Retinal pigment epithelial cell (primary cell): Measurements from ENCODE around the gene MDM4.
"Not testable (repeated sequence)": the region's sequence is repeated elsewhere in the genome, so short reads cannot be mapped to it uniquely, and the experiment has no call there.

Experiments
- DNase-seq: peaks from one replicate; pipeline ENCODE4 v3.0.0-alpha.2; 2010; ENCODE audit warnings: low read depth
- H3K4me3 ChIP-seq: 2 replicates; pipeline ENCODE4 v1.5.1; 2011; ENCODE audit warnings: mild to moderate bottlenecking, low read length, control low read depth, moderate library complexity
- CTCF ChIP-seq: conservative IDR thresholded peaks from 2 replicates; pipeline ENCODE4 v1.5.1; 2011; ENCODE audit warnings: low read depth, low read length, control low read depth, inconsistent platforms

Gene MDM4

GRCh38 chr1:204549313-204549712 is 33.1 kb downstream of the MDM4 start:
- H3K4me3 ChIP-seq = no peak overlapping the region
- no peak for TF ChIP-seq CTCF
- no peak for DNase-seq

GRCh38 chr1:204550926-204551325 is 34.7 kb downstream of the MDM4 start:
- TF ChIP-seq CTCF = no peak
- H3K4me3 ChIP-seq = no peak overlapping the region
- no peak for DNase-seq

DNA sequence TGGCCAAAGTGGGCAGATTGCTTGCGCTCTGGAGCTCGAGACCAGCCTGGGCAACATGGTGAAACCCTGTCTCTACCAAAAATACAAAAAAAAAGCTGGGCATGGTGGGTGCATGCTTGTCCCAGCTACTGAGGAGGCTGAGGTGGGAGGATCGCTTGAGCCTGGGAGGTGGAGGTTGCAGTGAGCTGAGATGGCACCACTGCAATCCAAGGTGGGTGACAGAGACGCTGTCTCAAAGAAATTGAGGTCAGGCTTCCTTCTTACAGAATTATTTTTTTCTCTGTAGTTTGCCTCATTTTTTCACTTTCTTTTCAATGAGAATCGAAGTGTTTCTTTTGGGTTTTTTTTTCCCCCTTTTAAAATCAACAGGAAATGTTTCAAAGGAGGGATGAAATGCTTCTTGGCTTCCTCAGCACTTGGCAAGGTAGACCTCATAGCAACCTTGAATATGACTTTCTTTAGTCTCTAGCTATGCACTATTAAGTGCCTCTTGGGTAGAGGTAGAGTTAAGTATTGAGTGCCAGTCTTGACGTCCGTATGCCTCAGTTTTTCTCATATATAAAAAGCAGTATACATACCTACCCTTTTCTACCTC is 40.3 kb downstream of the MDM4 start:
- DNase-seq = no peak
- no peak for TF ChIP-seq CTCF
- H3K4me3 ChIP-seq = no peak overlapping the region

GRCh38 chr1:204558467-204558866 is 42.3 kb downstream of the MDM4 start:
- H3K4me3 ChIP-seq = no peak overlapping the region
- TF ChIP-seq CTCF = no peak
- no peak for DNase-seq

DNA sequence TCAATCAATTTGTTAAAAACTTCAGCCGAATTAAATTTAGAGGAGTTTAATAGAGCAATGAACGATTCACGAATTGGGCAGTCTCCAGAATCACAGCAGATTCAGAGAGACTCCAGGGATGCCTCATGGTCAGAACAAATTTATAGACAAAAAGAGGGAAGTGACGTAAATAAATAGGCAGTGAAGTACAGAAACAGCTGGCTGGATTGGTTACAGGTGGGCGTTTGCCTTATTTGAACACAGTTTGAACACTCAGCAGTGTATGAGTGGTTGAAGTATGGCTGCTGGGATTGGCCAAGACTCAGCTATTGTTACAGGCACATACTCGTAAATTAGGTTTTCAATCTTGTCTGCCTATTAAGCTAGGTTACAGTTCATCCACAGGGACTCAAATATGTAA is 43.8 kb downstream of the MDM4 start:
- not testable (repeated sequence) for H3K4me3 ChIP-seq, DNase-seq

DNA sequence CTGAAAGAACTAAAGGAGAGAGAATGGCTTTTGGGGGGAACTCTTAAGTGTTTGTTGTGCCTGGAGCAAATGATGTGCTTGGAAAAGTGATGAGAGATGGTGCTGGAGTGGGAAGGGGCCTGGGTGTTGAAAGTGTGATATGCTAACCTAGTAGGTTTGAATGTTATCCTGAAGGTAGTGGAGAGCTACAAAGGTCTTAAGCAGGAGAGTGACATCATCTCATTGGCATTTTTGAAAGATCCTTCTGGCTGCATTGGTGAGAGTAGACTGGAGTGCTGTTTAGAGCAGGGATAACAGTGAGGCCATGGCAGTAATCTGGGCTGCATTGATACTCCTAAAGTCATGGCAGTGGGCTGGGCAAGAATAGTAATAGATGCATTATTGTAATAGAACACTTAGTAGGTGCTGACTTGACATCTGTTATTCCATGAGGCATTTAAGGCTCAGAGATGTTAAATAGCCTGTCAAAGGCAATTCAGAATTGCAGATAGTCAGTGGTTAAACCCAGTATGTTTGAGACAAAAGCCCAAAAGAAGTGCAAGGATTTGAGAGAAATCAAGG is 44.5 kb downstream of the MDM4 start:
- no peak overlapping the region for H3K4me3 ChIP-seq
- TF ChIP-seq CTCF = no peak
- peak; percentile 58 for DNase-seq

- no peak for TF ChIP-seq CTCF
- no peak for DNase-seq
- no peak overlapping the region for H3K4me3 ChIP-seq
These were observed 46.1 kb downstream of the MDM4 start for GRCh38 chr1:204562075-204562990.
